Stomach (tissue), 9 donors: Measurements from ENCODE around the gene DLG2. TPM values are rescaled to one million over a fixed set of nuclear protein-coding genes. Genes with fewer than 3 reads are reported as not detected.

ENCODE experiments used
- DNase-seq, 2 donors: peaks; one replicate each; pipeline versions ENCODE4 v3.0.0 to v3.0.0-alpha.2; 2013 to 2019
- H3K27ac ChIP-seq, 5 donors: fragments of 200-600 bp in 4 of 5; sonication (generic) in 4 of 5; one replicate each; pipeline ENCODE4 v1.5.1; 2013 to 2019; ENCODE audit warnings: mild to moderate bottlenecking in 1 of 5, moderate library complexity in 1 of 5
- H3K27me3 ChIP-seq, 3 donors: fragments of 200-600 bp; sonication (generic); one replicate each; pipeline ENCODE4 v1.5.1; 2017 to 2019; ENCODE audit warnings: mixed run types in 1 of 3
- H3K36me3 ChIP-seq, 4 donors: fragments of 200-600 bp; sonication (generic); 1 replicate in 3 of 4; 2 replicates in 1 of 4; pipeline ENCODE4 v1.5.1; 2016 to 2019
- H3K4me1 ChIP-seq, 4 donors: fragments of 200-600 bp; sonication (generic); one replicate each; pipeline ENCODE4 v1.5.1; 2016 to 2019
- H3K4me3 ChIP-seq, 4 donors: fragments of 200-600 bp; sonication (generic) in 3 of 4; one replicate each; pipeline ENCODE4 v1.5.1; 2016 to 2019; ENCODE audit warnings: mild to moderate bottlenecking in 1 of 4
- H3K9me3 ChIP-seq, 4 donors: fragments of 200-600 bp; sonication (generic); one replicate each; pipeline ENCODE4 v1.5.1; 2016 to 2019
- CTCF ChIP-seq, 7 experiments: fragments of 450-650 bp in 4 of 7; fragments of 200-600 bp in 3 of 7; sonication (generic) in 3 of 7; IDR thresholded peaks; one replicate each; pipeline ENCODE4 v1.5.1; 2016 to 2019; ENCODE audit warnings: antibody characterized with exemption in 7 of 7, control low read depth in 2 of 7, mild to moderate bottlenecking in 1 of 7
- EP300 ChIP-seq: sonication (generic); formaldehyde crosslinking; IDR thresholded peaks from one replicate; pipeline ENCODE4 v1.6.1; 2017; ENCODE audit warnings: antibody characterized with exemption
- POLR2A ChIP-seq, 4 donors: fragments of 450-650 bp; IDR thresholded peaks; one replicate each; pipeline ENCODE4 v1.6.1; 2016; ENCODE audit warnings: antibody characterized with exemption in 4 of 4, control low read depth in 2 of 4, mild to moderate bottlenecking in 1 of 4, moderate library complexity in 1 of 4
- POLR2AphosphoS5 ChIP-seq, 3 donors: sonication (generic); formaldehyde crosslinking; IDR thresholded peaks; one replicate each; pipeline ENCODE4 v1.6.1; 2016; ENCODE audit warnings: antibody characterized with exemption in 3 of 3
- WGBS, 5 donors: extraction: QIAGEN DNeasy Blood & Tissue Kit in 3 of 5; methylation state at CpG; one replicate each; pipeline versions ENCODE4 v1.1.5 to v1.1.7; 2013 to 2018; 5-methylcytosine and 5-hydroxymethylcytosine counted together
- intact Hi-C: fragments of 100-400 bp; cut with DNase I; formaldehyde crosslinking; loops from one replicate; pipeline ENCODE4 v1.15.1; 2023; ENCODE audit warnings: low total_unique reads
- polyA plus RNA-seq, 3 donors: library from polyadenylated mRNA; stranded (reverse); fragments of 200-250 nt; gene quantifications; one replicate each; pipeline ENCODE4 v1.2.3, GENCODE V29; 2013
- total RNA-seq, 5 donors: library from RNA; depleted of rRNA; stranded (reverse); fragments of >200 nt; gene quantifications; one replicate each; pipeline versions ENCODE4 v1.1.0 to v1.2.3, GENCODE V29; 2014 to 2016
- donor health status: healthy with polysubstance abuse.
- donor health status: Bipolar disorder and iron deficiency.
- donor health status: healthy.

The DLG2 gene
- total and polyA plus RNA-seq, 8 donors = 1.3 to 19.1 (median 3.5) TPM

GRCh38 chr11:83472806-83473205 is 2154.3 kb downstream of the DLG2 start:
- TF ChIP-seq POLR2AphosphoS5 (IDR thresholded peaks at IDR 0.05) (no peak), EP300 (no peak), POLR2A (IDR thresholded peaks at IDR 0.05) (no peak), CTCF (IDR thresholded peaks at IDR 0.05) (no peak)
- no peaks in the 10 kb centered on the region for H3K4me1 ChIP-seq
- H3K27ac ChIP-seq = no peak overlapping the region
- no peaks in the 10 kb centered on the region for H3K27me3 ChIP-seq
- H3K9me3 ChIP-seq = no peaks in the 10 kb centered on the region
- H3K4me3 ChIP-seq = no peak overlapping the region
- no peak for DNase-seq
- intact Hi-C loops = no loop called here
- no peaks in the 10 kb centered on the region for H3K36me3 ChIP-seq

GRCh38 chr11:83471831-83472727 is 2155.1 kb downstream of the DLG2 start:
- H3K27ac ChIP-seq = no peak overlapping the region

GRCh38 chr11:83467837-83468236 is 2159.3 kb downstream of the DLG2 start:
- Histone ChIP-seq H3K27ac (no peak overlapping the region), H3K9me3 (no peaks in the 10 kb centered on the region), H3K27me3 (no peaks in the 10 kb centered on the region), H3K4me1 (no peaks in the 10 kb centered on the region), H3K36me3 (no peaks in the 10 kb centered on the region), H3K4me3 (no peak overlapping the region)
- intact Hi-C loops = no loop called here
- WGBS, 5 donors = 87 to 100% (median 93%) methylated on average over 1 of the region's 1 CpG
- TF ChIP-seq POLR2AphosphoS5 (IDR thresholded peaks at IDR 0.05) (no peak), POLR2A (IDR thresholded peaks at IDR 0.05) (no peak), CTCF (IDR thresholded peaks at IDR 0.05) (no peak), EP300 (no peak)
- no peak for DNase-seq

More at GRCh38 chr11:83471831-83472727, 2155.1 kb downstream of the DLG2 start:
- Histone ChIP-seq H3K9me3 (no peaks in the 10 kb centered on the region), H3K4me1 (no peaks in the 10 kb centered on the region), H3K4me3 (no peak overlapping the region), H3K36me3 (no peaks in the 10 kb centered on the region), H3K27me3 (no peaks in the 10 kb centered on the region)
- DNase-seq = no peak
- TF ChIP-seq POLR2AphosphoS5 (IDR thresholded peaks at IDR 0.05) (no peak), POLR2A (IDR thresholded peaks at IDR 0.05) (no peak)
- intact Hi-C loops = no loop called here
- WGBS, 5 donors = 68 to 83% (median 69%) methylated on average over 5 of the region's 5 CpGs

GRCh38 chr11:83464160-83464944 is 2162.8 kb downstream of the DLG2 start:
- no peak overlapping the region for H3K27ac ChIP-seq
- H3K4me1 ChIP-seq = no peaks in the 10 kb centered on the region
- no peak overlapping the region for H3K4me3 ChIP-seq
- no peaks in the 10 kb centered on the region for H3K36me3 ChIP-seq
- no peaks in the 10 kb centered on the region for H3K27me3 ChIP-seq
- intact Hi-C loops = no loop called here
- WGBS, 5 donors = 76 to 85% (median 81%) methylated on average over 3 of the region's 3 CpGs
- no peak for TF ChIP-seq CTCF (IDR thresholded peaks at IDR 0.05)
- no peak for TF ChIP-seq POLR2AphosphoS5 (IDR thresholded peaks at IDR 0.05)
- no peak for TF ChIP-seq POLR2A (IDR thresholded peaks at IDR 0.05)
- no peak for TF ChIP-seq EP300
- no peaks in the 10 kb centered on the region for H3K9me3 ChIP-seq
- DNase-seq = no peak
